Rectal smooth muscle tissue (tissue), 1 donor: ENCODE results near the gene COL4A6.

ENCODE experiments used
- H3K27ac ChIP-seq: one replicate; pipeline ENCODE4 v1.7.0; 2013; ENCODE audit warnings: low read depth, low read length, inconsistent platforms
- H3K27me3 ChIP-seq: one replicate; pipeline ENCODE4 v1.7.0; 2013; ENCODE audit warnings: low read length; ENCODE audit not compliant: control insufficient read depth, insufficient read depth
- H3K36me3 ChIP-seq: one replicate; pipeline ENCODE4 v1.7.0; 2013; ENCODE audit warnings: low read length; ENCODE audit not compliant: control insufficient read depth, insufficient read depth
- H3K4me1 ChIP-seq: one replicate; pipeline ENCODE4 v1.7.0; 2013; ENCODE audit warnings: low read length; ENCODE audit not compliant: control insufficient read depth, insufficient read depth
- H3K4me3 ChIP-seq: one replicate; pipeline ENCODE4 v1.7.0; 2013; ENCODE audit warnings: low read length
- H3K9ac ChIP-seq: one replicate; pipeline ENCODE4 v1.7.0; 2013; ENCODE audit warnings: low read length

Gene COL4A6

DNA sequence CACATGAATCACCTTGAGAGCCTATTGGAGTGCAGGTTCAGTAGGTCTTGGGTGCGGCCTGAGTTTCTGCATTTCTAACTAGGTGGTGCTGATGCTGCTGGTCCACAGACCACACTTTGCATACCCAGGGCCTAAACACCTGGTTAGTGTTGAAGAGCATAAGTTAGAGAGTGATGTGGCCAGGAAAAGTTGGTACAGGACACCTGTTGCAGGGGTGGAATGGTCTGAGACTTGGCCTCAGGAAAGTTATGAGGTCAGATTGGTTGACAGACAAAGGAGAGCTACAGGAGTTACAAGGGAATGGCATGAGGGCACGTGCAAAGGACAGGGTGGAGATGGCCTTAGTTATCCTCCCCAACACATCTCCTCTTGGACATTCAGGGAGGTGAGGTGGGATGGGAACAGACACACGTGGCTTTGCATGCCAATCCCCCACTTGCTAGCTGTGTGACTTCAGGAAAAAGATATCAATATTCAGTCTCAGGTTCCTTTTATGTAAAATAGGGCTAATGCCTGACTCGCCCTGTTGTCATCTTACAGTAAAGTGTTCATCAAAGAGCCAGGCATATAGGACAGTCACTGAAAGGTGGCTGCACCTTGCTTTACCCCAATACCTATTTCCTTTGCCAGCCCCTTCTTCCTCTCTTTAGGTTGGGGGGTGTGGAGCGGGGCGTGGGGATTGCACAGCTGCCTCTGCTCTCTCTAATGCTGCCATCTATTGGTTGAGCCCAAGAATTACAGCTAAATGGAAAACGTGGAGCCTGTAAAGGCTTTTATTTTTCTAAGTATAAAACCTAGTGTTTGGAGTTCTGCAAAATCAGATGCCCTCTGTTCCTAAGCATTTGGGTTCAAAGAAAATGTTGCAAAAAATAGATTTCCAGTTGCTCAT is 299.2 kb downstream of the COL4A6 start:
- no peaks in the 10 kb centered on the region for H3K36me3 ChIP-seq

DNA sequence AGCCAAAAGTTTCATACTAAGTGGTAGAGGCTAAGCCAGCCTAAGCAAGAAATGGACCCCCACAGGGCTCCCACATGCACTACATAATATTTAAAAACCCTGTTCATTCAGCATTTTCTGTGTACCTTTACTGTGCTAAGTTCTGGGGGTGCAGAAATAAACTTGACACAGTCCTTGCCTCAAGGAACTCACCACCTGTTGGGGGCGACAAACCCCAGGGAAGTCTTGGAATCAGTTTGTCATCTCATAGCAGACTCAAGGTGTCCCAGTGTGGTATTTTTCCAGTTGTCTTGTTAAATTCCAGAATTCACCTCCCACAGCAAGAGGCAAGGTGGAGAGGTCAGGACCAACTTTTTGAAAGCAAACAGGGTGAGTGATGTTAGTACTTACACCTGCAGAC is 303.5 kb downstream of the COL4A6 start:
- Histone ChIP-seq H3K4me3 (no peak overlapping the region), H3K27me3 (peaks cover 2% of the 10 kb centered on the region), H3K36me3 (no peaks in the 10 kb centered on the region), H3K4me1 (no peaks in the 10 kb centered on the region), H3K27ac (no peak overlapping the region), H3K9ac (no peak overlapping the region)

More for the DNA sequence above, 299.2 kb downstream of the COL4A6 start:
- Histone ChIP-seq H3K4me3 (no peak overlapping the region), H3K9ac (no peak overlapping the region), H3K27ac (no peak overlapping the region), H3K27me3 (peaks cover 2% of the 10 kb centered on the region), H3K4me1 (no peaks in the 10 kb centered on the region)

DNA sequence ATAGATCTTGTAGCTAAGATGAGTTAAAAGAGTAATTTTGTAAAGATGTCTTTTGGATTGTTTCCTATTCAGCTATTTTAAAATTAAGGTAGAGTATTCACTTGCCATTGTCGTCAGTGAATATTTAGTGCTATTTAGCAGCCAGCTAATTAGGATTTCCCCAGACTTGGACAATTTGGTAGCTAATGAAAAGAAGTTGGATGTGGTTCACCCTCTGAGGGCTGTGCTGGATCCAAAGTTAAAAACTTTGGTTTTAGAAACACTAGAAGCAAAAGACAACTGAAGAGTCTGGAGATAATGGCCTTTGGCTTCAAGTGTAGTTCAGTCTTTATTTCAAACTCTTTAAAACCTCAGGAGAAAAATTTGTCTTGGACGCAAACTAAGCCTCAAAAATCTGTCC is 305.3 kb downstream of the COL4A6 start:
- H3K4me3 ChIP-seq, result no peak overlapping the region
- H3K9ac ChIP-seq, result no peak overlapping the region
- H3K27me3 ChIP-seq, result no peaks in the 10 kb centered on the region
- no peaks in the 10 kb centered on the region for H3K4me1 ChIP-seq
- H3K27ac ChIP-seq, result no peak overlapping the region
- no peaks in the 10 kb centered on the region for H3K36me3 ChIP-seq

DNA sequence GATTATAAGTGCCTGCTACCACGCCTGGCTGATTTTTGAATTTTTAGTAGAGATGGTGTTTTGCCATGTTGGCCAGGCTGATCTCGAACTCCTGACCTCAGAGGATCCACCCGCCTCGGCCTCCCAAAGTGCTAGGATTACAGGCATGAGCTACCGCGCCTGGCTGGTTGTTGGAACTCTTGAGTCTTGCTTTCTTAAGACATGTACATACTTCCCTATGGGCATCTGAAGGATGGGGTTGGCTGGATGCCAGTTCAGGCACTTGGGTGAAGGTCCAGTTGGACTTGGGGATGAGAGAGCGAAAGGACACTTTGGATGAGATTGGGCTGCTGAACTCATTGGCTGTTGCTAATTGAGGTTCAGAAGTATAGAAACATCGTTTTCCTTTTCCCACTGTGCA is 306.2 kb downstream of the COL4A6 start:
- Histone ChIP-seq H3K27ac (no peak overlapping the region), H3K4me3 (no peak overlapping the region), H3K4me1 (no peaks in the 10 kb centered on the region), H3K36me3 (no peaks in the 10 kb centered on the region), H3K9ac (no peak overlapping the region), H3K27me3 (no peaks in the 10 kb centered on the region)

DNA sequence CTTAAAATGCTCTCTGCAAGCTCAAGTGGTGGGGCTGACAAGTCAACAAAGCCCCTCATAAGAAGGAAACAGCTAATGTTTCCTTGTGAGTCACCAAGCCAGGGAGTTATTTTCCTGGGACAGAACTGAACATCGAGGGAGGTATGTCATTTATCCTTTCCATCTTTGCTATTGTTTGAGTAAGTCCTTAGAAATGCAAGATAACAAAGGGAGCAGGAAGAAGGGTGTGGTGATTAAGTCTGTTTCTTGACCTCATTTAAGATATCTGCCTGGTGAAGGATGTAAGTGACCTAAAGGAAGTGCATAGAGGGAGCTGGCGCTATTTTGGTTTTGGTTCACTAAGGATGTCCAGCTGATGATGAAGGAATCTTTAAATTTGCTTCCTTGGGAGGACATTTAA is 306.8 kb downstream of the COL4A6 start:
- Histone ChIP-seq H3K9ac (no peak overlapping the region), H3K27ac (no peak overlapping the region), H3K4me1 (no peaks in the 10 kb centered on the region), H3K4me3 (no peak overlapping the region), H3K36me3 (no peaks in the 10 kb centered on the region), H3K27me3 (no peaks in the 10 kb centered on the region)

DNA sequence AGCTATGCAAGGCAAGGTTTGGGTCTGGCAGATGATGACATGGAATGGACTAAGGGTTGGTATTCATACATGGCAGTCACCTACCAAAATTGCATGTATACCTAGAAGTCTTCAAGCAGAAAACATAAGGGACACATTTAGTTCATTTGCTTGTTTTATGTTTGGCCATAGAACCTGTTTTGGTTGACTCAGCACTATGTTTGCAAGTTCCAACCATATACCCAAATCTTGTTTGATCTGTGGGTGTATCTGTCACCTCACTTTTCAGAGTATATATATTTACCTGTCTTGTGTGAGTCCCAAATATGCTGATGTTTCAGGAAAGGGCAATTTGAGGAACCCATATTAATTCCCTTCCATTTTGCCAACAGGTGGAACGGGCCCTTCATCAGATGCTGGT is 307.3 kb downstream of the COL4A6 start:
- Histone ChIP-seq H3K27ac (no peak overlapping the region), H3K9ac (no peak overlapping the region)

DNA sequence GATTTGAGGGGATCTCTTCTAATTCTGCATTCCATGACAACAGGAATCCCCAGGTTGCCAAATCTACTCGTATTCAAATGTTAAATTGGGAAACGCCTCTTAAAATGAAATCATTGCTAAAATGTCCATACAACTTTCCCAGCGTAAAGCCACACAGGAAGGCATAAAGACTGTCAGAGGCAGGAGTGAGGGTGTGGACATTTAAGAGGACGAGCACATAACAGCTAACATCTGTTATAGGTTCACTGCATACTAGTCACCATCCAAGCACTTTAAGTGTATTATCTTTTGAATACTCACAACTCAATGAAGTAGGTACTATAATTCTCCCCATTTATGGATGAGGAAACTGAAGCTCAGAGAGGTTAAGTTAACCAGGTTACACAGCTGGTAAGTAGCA is 311.1 kb downstream of the COL4A6 start:
- no peaks in the 10 kb centered on the region for H3K27me3 ChIP-seq
- H3K4me3 ChIP-seq, result no peak overlapping the region
- no peak overlapping the region for H3K27ac ChIP-seq
- H3K36me3 ChIP-seq, result no peaks in the 10 kb centered on the region
- H3K9ac ChIP-seq, result no peak overlapping the region
- H3K4me1 ChIP-seq, result no peaks in the 10 kb centered on the region

More for the DNA sequence above, 307.3 kb downstream of the COL4A6 start:
- Histone ChIP-seq H3K4me1 (no peaks in the 10 kb centered on the region), H3K4me3 (no peak overlapping the region), H3K27me3 (no peaks in the 10 kb centered on the region), H3K36me3 (no peaks in the 10 kb centered on the region)

DNA sequence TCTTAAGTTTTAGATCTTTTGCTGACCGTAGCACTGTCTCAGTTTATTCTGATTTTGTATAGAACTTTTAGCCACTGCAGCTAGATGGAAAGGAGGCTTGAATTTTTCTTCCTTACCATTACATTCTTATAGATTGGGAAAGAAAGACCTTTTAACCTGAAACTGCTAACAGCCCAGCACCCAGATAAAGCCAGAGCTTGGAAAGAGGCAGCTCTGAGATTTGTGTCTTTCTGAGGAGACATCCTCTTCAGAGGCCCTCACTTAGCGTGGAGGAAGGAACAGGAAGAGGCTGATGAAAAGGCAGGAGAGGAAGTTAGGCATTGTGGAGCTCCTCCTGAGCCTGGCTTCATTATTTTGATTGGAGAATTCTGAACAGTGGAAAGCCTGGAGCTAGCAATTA is 311.6 kb downstream of the COL4A6 start:
- H3K36me3 ChIP-seq, result no peaks in the 10 kb centered on the region
- no peaks in the 10 kb centered on the region for H3K4me1 ChIP-seq
- no peaks in the 10 kb centered on the region for H3K27me3 ChIP-seq
- H3K4me3 ChIP-seq, result no peak overlapping the region
- H3K27ac ChIP-seq, result no peak overlapping the region
- H3K9ac ChIP-seq, result no peak overlapping the region

DNA sequence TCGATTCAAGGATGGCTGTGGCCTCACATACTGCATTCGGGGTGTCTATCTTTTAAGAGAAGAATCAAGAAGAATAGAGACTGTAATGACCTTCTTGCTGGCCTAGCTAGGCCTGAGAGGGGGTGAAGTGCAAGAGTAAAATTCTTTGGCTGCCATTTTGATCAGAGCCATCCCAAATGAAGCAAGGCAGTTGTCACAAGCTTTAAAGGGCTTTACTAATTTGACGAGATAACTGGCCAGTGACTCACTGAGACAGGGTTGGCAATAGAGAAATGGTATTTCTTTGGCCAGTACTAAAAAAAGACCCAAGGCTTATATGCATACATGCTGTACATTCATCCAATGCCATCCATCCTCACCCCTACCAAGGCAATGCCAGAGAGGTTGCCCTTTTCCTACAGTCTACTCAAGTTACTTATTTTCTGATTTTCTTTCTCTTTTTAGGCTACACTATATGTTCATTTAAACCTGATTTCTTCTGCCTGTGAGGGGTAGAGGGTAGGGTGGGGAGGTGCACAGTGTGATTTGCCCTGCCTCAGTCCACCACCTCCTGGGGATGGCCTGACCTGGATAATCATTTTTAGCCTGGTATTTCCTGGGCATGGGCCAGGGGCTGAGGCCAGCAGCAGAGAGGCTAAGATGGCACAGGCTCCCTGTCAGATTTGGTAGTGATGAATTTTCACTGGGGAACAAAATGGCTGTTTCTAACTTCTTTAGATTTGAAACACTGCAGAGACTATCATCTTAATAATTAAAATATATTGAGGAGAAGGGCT is 314.4 kb downstream of the COL4A6 start:
- H3K9ac ChIP-seq, result no peak overlapping the region
- no peak overlapping the region for H3K27ac ChIP-seq
- H3K4me1 ChIP-seq, result no peaks in the 10 kb centered on the region
- no peak overlapping the region for H3K4me3 ChIP-seq
- no peaks in the 10 kb centered on the region for H3K27me3 ChIP-seq
- H3K36me3 ChIP-seq, result no peaks in the 10 kb centered on the region

DNA sequence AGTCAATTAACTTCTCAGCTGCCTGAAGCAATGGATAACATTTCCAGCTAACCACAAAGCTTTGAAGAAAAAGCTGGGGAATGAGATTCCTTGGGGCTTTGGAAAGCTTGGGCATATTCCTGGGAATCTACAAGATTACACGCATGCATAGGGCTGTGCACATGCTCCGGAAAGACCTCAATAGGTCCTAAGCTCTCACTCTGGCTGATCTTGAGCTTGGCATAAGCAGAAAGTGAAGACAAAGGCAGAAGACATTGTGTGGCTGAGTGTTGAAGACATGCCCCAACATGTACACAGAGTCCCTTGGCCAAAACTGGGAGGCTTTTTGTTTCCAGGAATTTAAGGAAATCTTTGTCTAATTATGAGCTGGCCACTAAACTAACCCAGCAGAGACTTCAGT is 315.5 kb downstream of the COL4A6 start:
- Histone ChIP-seq H3K9ac (no peak overlapping the region), H3K4me1 (peaks cover 3% of the 10 kb centered on the region), H3K27me3 (no peaks in the 10 kb centered on the region), H3K36me3 (no peaks in the 10 kb centered on the region), H3K4me3 (no peak overlapping the region), H3K27ac (no peak overlapping the region)

DNA sequence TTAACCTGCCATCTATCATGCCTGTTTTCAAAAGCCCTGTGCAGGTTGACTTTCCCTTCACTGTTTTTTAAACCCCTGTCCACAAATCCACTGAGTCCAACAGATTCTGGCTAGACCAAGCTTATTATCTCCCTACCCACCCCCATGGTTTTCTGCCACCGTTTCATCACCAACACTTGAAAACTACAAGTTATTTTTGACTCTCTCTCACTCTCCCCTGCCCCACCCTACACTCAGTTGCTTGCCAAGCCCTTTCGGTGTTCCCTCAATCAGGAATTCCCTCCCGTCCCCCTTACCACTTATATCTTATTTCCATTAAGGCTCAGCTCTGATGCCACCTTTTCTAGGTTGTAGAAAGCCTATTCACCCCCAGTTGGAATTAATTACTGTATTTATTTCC is 316.9 kb downstream of the COL4A6 start:
- no peak overlapping the region for H3K4me3 ChIP-seq
- H3K27me3 ChIP-seq, result no peaks in the 10 kb centered on the region
- H3K4me1 ChIP-seq, result peaks cover 3% of the 10 kb centered on the region
- no peak overlapping the region for H3K27ac ChIP-seq
- no peaks in the 10 kb centered on the region for H3K36me3 ChIP-seq
- H3K9ac ChIP-seq, result no peak overlapping the region

DNA sequence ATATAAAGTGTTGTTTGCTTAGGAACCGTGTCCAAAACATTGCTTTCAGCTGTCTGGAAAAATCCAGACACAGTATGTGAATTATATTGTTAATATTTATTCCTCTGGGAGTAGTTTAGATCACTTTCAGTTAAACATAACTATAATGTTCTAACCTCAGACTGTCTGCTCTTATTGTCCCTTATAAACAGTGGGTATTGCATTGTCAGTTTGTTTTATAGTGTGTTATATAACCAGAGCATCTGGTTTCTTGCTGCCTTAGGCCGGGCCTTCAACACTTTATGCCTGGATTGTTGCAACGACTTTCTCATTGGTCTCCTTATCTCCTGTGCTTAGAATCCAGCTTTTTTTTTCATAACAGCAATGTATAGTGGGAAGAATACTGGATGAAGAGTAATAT is 320.2 kb downstream of the COL4A6 start:
- Histone ChIP-seq H3K36me3 (no peaks in the 10 kb centered on the region), H3K27me3 (no peaks in the 10 kb centered on the region), H3K4me3 (no peak overlapping the region), H3K9ac (no peak overlapping the region), H3K27ac (no peak overlapping the region), H3K4me1 (peaks cover 3% of the 10 kb centered on the region)
